ENCODE results near the gene PLXNA1. TPM values are rescaled to one million over a fixed set of nuclear protein-coding genes. Genes with fewer than 3 reads are reported as not detected.

PLXNA1 gene
- total and polyA plus RNA-seq, 9 of the 15 experiments (the other 6 are each of a cell fraction or from before 2014, with no cell fraction given), result 0.23 to 59.9 (median 16.8) TPM

DNA sequence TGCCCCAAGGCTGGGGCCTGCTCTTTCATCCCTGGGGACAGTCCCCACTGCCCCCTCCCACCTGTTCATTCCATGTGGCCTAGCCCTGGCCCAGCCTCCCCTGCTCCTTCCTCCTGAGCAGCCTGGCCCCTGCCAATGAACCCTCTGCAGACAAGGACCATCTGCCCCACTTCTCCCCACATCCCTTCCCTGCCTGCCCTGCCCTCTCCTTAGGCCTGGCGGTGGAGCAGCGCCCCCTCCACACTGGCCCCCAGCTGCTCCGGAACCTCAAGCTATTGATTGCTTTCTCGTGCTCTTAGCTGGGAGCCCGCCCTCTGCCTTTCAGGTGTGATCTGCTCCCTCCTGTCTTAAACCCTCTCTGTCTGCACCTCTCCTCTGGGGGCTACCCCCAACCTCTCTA, 8.0 kb downstream of the PLXNA1 start:
- no peak for FAIRE-seq
- intact Hi-C loops (cut with micrococcal nuclease), result no loop called here
- Histone ChIP-seq H4K20me1 (replicated peaks; ENCODE audit: control insufficient read depth, insufficient read depth, low read length) (peaks cover 39% of the 10 kb centered on the region), H3K36me3 (ENCODE audit: control insufficient read depth, insufficient read depth, low read length) (peaks cover 64% of the 10 kb centered on the region; the same call in 2 of the 3 replicates), H3K4me2 (ENCODE audit: insufficient read depth, low read length) (no peak overlapping the region), H3K9me3 (replicated peaks; ENCODE audit: control insufficient read depth, insufficient read depth, low read depth, low read length) (no peaks in the 10 kb centered on the region), H3K9ac (ENCODE audit: insufficient read depth in 1 of 2, low read depth in 2 of 2, low read length in 2 of 2) (no peak overlapping the region), H3K27me3 (ENCODE audit: control insufficient read depth in 2 of 2, insufficient read depth in 2 of 2, low read length in 2 of 2) (no peaks in the 10 kb centered on the region), H3K4me1 (replicated peaks in 1 of 2; ENCODE audit: control insufficient read depth in 2 of 2, insufficient read depth in 2 of 2, low read length in 2 of 2) (peaks cover 8 to 56% of the 10 kb centered on the region in 2 experiments), H3K79me2 (ENCODE audit: control insufficient read depth, insufficient read depth, low read length) (peaks cover 82% of the 10 kb centered on the region), H3K9me1 (ENCODE audit: control insufficient read depth, insufficient read depth, low read length) (peaks cover 15% of the 10 kb centered on the region), H3K27ac (ENCODE audit: extremely low read depth, low read depth, low read length) (no peak overlapping the region), H3K4me3 (no peak overlapping the region), H2AFZ (ENCODE audit: low read depth, low read length) (no peak overlapping the region)
- no peak for ATAC-seq
- POLR2A ChIA-PET, result no interaction called here
- CTCF ChIA-PET (ENCODE audit: low intra/inter-chr PET ratio), result no interaction called here
- BruUV-seq (replicated peaks), result no TSS peak
- 81% methylated on average over 4 of the region's 5 CpGs for WGBS (ENCODE audit: insufficient coverage, low coverage, missing lambda C conversion rate)
- in situ Hi-C loops (cut with MboI), result no loop called here
- no peak for TF ChIP-seq SRSF3 (IDR thresholded peaks at IDR 0.05; ENCODE audit: insufficient read depth, low read length)
- TF ChIP-seq CBFA2T3 (IDR thresholded peaks at IDR 0.05), result no peak
- TF ChIP-seq NR2F6 (CRISPR knock-in tag; IDR thresholded peaks at IDR 0.05), result no peak
- no peak for TF ChIP-seq ZNF785 (CRISPR knock-in tag; IDR thresholded peaks at IDR 0.05)
- TF ChIP-seq SMAD4 (CRISPR knock-in tag; conservative IDR thresholded peaks at IDR 0.05), result no peak
- TF ChIP-seq, protein P1, sequence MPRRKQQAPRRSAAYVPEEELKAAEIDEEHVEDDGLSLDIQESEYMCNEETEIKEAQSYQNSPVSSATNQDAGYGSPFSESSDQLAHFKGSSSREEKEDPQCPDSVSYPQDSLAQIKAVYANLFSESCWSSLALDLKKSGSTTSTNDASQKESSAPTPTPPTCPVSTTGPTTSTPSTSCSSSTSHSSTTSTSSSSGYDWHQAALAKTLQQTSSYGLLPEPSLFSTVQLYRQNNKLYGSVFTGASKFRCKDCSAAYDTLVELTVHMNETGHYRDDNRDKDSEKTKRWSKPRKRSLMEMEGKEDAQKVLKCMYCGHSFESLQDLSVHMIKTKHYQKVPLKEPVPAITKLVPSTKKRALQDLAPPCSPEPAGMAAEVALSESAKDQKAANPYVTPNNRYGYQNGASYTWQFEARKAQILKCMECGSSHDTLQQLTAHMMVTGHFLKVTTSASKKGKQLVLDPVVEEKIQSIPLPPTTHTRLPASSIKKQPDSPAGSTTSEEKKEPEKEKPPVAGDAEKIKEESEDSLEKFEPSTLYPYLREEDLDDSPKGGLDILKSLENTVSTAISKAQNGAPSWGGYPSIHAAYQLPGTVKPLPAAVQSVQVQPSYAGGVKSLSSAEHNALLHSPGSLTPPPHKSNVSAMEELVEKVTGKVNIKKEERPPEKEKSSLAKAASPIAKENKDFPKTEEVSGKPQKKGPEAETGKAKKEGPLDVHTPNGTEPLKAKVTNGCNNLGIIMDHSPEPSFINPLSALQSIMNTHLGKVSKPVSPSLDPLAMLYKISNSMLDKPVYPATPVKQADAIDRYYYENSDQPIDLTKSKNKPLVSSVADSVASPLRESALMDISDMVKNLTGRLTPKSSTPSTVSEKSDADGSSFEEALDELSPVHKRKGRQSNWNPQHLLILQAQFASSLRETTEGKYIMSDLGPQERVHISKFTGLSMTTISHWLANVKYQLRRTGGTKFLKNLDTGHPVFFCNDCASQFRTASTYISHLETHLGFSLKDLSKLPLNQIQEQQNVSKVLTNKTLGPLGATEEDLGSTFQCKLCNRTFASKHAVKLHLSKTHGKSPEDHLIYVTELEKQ (CRISPR knock-in tag; IDR thresholded peaks at IDR 0.05), result no peak
- TF ChIP-seq SMARCC2 (IDR thresholded peaks at IDR 0.05; ENCODE audit: low read depth), result no peak
- TF ChIP-seq RB1 (IDR thresholded peaks at IDR 0.05; ENCODE audit: low read depth), result no peak
- no peak for DNase-seq (ENCODE audit: extremely low read depth in 1 of 4, low spot score in 3 of 4)

Measured in K562 (cell line).